ENCODE data around the gene PURB.
"Not testable (repeated sequence)": the region's sequence is repeated elsewhere in the genome, so short reads cannot be mapped to it uniquely, and the experiment has no call there.

Gene PURB

DNA sequence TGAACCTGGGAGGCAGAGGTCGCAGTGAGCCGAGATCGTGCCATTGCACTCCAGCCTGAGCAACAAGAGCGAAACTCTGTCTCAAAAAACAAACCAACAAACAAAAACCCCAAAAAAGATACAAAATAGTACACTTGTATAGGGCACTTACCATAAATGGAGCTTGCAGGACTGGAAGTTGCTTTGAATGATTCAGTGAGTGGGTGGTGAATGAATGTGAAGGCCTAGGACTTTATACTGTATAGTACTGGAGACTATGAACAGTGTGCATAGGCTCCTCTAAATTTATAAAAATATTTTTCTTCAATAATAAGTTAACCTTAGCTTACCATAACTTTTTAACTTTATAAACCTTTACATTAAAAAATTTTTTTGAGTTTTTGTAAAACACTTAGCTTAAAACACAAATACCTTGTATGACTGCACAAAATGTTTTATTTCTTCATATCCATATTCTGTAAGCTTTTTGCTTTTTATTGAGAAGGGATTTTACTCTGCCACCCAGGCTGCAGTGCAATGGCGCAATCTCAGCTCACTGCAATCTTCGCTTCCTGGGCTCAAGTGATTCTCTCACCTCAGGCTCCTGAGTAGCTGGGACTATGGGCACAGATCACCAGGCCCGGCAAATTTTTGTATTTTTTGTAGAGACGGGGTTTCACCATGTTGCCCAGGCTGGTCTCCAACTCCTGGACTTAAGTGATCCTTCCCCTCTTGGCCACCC is 30.5 kb downstream of the PURB start:
- DNase-seq (ENCODE audit: low read depth in 4 of 4, low spot score in 1 of 4) = no peak

DNA sequence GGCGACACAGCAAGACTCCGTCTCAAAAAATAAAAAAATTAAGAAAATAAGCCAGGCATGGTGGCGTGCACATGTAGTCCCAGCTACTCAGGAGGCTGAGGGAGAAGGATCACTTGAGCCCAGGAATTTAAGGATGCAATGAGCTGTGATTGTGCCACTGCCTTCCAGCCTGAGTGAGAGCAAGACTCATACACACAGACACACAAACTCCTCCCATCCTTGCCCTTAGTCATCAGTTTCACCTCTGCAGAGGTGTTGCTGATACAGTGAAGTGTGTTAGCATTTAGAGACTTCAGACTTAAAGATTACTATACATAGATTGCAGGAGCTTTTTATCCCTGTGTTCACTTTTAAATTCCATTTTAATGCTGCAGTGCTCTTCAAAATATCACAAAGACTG is 31.9 kb downstream of the PURB start:
- DNase-seq (ENCODE audit: low read depth in 4 of 4, low spot score in 1 of 4) = peak in 1 of 4 experiments; percentile 33

DNA sequence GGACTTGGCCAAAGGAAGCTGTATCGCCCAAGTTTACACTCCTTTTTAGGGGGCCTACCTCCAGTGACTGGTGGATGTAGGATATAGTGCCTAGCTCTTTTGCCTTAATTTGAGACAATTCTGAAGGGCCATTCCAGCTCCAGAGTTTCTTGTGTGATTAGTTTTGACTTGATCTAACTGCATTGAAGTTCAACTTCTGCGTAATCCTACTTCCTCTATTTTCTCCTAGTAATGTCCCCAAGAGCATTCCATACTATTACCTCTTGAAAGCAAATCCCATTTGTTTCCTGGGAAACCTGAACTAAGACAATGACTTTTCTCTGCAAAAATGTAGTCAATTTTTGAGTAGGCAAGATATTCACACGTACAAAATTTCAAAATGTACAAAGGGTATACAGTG is 32.7 kb downstream of the PURB start:
- DNase-seq (ENCODE audit: low read depth in 4 of 4, low spot score in 1 of 4) = no peak

DNA sequence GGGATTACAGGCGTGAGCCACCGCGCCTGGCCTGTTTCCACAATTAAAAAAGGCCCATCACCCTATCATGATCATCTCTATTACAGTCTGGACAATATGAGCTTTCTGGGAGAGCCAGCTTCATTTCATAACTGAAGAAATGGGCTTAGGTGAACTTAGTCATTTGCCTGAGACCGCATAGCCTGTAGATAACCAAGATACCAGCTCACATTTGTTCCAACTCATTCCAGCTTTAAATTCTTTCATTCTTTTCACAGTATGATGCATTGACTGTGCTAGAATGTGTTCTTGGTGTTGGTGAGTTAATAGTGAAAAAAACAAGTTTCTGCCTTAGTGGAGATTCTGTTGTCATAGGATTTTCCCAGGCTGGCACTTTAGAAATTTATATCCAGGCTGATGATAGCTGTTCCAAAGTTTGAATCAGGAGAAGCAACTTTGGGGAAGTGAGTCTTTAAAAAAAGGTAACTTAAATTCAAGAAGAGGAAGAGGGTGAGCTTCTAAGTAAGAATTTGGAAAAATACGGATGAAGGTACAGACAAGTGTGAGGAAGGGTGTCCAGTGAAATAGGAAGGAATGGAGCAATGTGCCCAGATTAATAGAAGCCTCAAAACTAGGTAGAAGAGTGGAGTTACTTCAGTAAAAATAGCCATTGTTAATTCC is 35.3 kb downstream of the PURB start:
- DNase-seq (ENCODE audit: low read depth in 4 of 4, low spot score in 1 of 4) = no peak

DNA sequence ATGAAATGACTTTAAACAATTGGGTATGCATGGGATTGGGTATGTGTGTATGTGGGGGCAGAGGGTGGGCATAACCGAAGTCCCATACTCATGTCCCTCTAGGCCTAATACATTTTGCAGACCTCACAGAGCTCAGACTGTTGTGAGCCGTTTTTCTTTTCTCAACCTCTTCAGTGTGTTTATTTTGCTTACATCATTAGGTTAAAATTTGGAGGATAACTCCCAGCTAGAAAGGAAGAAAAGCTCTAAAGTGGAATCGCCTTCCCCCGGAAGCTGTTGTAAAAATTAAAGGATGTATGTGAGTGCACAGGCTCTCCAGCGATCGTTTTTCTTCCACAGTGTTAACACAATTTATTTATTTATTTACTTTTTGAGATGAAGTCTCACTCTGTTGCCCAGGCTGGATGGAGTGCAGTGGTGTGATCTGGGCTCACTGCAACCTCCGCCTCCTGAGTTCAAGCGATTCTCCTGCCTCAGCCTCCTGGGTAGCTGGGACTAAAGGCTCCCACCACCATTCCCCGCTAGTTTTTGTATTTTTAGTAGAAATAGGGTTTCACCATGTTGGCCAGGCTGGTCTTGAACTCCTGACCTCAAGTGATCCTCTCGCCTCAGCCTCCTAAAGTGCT is 36.0 kb downstream of the PURB start:
- no peak for DNase-seq (ENCODE audit: low read depth in 4 of 4, low spot score in 1 of 4)

DNA sequence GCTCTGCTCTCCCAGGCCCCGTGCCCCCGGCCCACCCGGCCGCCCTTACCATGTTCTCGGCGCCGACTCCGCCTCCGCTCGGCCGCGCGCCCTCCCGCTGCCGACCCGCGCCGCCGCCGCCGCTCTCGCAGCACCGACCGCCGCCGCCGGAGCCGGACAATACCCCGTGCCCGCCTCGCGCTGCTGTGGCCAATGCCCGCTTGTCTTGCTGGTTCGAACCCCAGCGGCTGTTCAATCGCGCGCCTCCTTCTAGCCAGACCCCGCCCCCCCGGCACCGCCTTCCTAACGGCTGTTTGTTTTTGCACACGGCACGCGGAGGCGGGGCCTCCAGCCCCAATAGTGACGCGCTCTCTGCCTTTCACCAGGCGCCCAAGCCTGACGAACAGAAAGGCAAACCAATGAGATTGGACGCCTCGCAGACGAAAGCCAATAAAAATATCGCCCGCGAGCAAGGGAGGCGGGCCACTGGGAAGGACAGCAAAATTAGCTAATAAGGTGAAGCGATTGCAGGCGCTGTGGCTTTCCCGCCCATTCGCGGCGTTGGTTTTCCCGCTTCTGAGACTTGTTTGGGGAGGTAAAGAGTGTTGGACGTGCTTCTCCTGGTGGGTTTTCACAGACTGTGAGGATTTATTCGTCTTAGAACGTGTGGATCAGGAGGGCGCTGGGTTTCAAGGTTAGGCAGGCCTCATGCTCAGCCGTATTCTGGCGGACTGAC is 37.3 kb downstream of the PURB start, which contains the start of gene H2AZ2:
TSS of gene H2AZ2 (minus strand) at position 168 of the 715 bp plus-strand sequence. CDS start at position 52, 116 bp downstream.
- peak; percentile 99 to 100 (median 99) for DNase-seq (ENCODE audit: low read depth in 4 of 4, low spot score in 1 of 4)

DNA sequence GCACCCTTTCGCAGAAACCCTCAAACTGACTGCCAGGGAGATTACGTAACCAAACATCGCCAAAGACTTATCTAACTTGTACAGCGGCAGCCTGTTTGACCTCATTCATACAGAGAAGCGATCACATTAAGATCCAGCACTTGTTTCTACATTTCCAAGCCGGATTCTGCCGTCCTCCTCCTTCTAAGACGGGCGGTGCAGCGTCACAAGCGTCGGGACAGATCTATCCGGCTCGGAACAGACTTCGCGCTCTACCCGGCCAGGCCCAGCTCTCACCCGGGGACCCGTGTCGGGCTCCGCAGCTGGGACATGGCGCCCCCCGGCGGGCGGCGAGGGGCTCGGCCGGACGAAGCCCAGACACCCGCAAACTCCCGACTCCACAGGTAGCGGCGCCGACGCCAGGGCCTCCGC is 37.8 kb downstream of the PURB start:
- DNase-seq (ENCODE audit: low read depth in 4 of 4, low spot score in 1 of 4) = peak; percentile 61 to 76 (median 70)

DNA sequence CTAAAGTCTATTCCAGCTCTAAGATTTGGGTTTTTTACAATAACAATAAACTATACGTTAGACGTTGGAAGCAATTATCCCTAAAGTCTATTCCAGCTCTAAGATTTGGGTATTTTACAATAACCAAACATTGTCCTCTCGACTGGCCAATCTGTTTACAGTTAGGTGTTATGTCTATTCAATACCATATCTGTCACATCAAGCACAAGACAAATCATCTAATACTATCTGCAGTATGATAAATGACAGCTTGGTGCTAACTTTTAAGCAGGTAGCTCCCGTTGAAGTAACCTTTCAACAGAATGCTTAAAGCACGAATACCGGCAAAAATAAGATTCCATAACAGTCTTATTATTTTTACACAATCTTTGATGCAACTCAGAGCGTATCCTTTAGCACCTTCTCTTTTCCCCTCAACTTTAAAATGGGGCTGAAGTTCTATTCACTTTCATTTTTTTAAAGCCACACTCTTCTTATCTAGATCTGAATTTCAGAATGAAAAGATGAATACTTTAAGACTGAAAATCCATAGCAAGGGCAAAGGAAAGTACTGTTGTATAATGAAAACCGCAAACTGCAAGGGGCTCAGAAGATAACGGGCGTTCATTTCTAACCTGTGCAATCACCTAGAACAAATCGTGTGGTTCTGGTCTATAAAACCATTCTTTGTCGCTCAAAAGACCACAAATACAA is 38.4 kb downstream of the PURB start:
- DNase-seq (ENCODE audit: low read depth in 4 of 4, low spot score in 1 of 4) = no peak

DNA sequence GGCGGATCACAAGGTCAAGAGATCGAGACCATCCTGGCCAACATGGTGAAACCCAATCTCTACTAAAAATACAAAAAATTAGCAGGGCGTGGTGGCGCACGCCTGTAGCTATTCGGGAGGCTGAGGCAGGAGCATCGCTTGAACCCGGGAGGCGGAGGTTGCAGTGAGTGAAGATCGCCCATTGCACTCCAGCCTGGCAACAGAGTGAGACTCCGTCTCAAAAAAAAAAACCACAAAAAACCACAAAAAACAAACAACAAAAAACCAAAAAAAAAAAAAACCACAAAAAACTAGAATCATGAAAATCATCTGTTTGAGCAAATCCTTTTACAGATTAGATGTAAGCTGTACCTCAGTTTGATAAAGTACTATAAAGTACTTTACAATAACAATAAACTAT is 38.9 kb downstream of the PURB start:
- not testable (repeated sequence) for DNase-seq (ENCODE audit: low read depth in 4 of 4, low spot score in 1 of 4)

DNA sequence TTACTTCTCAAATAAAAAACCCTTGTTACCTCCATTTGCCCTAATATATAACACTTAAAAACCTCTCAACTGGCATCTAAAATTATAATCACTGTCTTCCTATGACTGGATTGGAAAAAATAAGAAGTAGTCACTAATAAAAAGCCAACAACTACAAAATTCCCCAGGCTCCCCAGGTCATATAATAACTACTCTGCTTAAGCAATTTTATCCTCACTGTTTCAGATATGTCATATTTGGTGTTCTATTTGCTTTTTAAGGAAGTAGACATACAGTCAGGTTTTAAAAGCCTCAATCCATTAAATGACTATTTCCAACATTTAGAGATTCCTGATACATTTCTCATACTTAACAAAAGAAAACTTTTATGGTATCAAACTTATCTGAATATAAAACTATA is 39.9 kb downstream of the PURB start:
- DNase-seq (ENCODE audit: low read depth in 4 of 4, low spot score in 1 of 4) = no peak

DNA sequence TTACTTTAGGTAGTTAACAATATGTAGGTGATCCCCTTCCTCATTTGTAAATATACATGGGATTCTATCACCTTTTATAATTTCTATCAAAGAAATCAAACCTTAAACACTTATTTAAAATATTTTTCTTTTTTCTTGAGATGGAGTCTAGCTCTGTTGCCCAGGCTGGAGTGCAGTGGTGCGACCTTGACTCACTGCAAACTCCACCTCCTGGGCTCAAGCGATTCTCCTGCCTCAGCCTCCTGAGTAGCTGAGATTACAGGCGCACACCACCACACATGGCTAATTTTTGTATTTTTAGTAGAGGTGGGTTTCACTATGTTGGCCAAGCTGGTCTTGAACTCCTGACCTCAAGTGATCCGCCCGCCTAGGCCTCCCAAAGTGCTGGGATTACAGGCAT is 41.9 kb downstream of the PURB start:
- DNase-seq (ENCODE audit: low read depth in 4 of 4, low spot score in 1 of 4) = not testable (repeated sequence)

DNA sequence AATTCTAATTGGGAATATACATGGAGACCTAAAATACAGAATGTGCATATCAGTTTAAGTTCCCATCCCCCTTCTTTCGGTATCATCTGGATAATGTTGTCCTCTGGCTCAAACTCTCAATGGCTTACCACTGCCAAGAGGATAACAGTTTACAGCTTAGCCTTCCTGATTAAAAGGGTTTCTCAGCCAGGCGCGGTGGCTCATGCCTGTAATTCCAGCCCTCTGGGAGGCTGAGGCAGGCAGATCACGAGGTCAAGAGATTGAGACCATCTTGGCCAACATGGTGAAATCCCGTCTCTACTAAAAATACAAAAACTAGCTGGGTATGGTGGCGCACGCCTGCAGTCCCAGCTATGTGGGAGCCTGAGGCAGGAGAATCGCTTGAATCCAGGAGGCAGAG is 42.7 kb downstream of the PURB start:
- DNase-seq (ENCODE audit: low read depth in 4 of 4, low spot score in 1 of 4) = not testable (repeated sequence)

DNA sequence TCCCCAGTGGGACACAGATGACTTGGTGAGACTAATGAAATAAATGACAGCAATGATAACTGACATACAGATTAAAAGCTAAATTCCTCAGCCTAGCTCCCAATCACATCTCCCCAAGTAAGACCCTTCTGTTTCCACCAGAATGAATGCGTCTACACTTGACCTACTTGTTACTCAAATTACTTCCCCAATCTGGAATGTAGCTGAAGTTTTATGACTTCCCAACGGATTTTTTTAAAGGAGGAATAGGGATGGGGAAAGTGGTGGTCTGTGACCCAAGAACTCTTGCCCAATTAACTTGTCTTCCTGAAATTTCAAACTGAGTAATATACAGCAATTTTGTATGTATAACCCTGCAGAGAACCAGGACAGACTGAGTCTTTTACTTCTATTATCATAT is 46.6 kb downstream of the PURB start:
- DNase-seq (ENCODE audit: low read depth in 4 of 4, low spot score in 1 of 4) = no peak

DNA sequence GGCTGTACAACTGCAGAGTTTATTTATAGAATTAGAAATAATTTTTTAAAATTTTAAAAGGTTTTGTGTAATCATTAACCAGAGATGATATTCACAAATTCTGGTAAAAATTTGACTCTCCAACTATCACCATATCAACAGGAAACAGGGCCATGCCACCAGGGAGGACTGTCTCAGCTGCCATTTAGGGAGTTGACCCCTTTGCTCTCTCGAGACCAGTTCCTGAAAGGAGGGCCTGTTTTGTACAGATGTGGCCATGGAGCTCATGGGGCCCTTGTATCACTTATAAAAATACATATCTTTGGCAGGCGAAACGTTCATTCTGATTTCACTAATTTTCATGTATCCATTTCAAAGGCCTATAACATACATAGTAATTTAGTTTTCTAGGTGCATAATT is 57.8 kb downstream of the PURB start:
- DNase-seq (ENCODE audit: low read depth in 4 of 4, low spot score in 1 of 4) = no peak
